CD14-positive monocyte (primary cell): ENCODE measurements around the gene ADGRG1. TPM values are rescaled to one million over a fixed set of nuclear protein-coding genes. Genes with fewer than 3 reads are reported as not detected.

Experiments used
- DNase-seq, 3 donors: peaks; one replicate each; pipeline ENCODE4 v3.0.0-alpha.2; 2011 to 2022
- H2AFZ ChIP-seq: 2 replicates; pipeline ENCODE4 v1.6.0; 2012; ENCODE audit warnings: mild to moderate bottlenecking, low read depth, low read length, inconsistent platforms; ENCODE audit not compliant: insufficient read depth, poor library complexity, severe bottlenecking
- H3K27ac ChIP-seq, 2 donors: 1 replicate in 1 of 2; 2 replicates in 1 of 2; pipeline ENCODE4 v1.5.1; 2012 to 2013; ENCODE audit warnings: low read length in 2 of 2, control low read depth in 1 of 2, inconsistent platforms in 1 of 2, low read depth in 1 of 2, mild to moderate bottlenecking in 1 of 2
- H3K27me3 ChIP-seq, 2 donors: one replicate each; pipeline versions ENCODE4 v1.6.0 to v1.6.1; 2011 to 2013; ENCODE audit warnings: low read length in 2 of 2; ENCODE audit not compliant: control insufficient read depth in 2 of 2, insufficient read depth in 2 of 2
- H3K36me3 ChIP-seq, 2 donors: replicated peaks in 1 of 2; 1 replicate in 1 of 2; 2 replicates in 1 of 2; pipeline versions ENCODE4 v1.5.1 to v1.6.1; 2012 to 2013; ENCODE audit warnings: low read length in 2 of 2, control low read depth in 1 of 2, inconsistent platforms in 1 of 2, mild to moderate bottlenecking in 1 of 2; ENCODE audit not compliant: insufficient read depth in 2 of 2, control insufficient read depth in 1 of 2
- H3K4me1 ChIP-seq, 2 donors: 1 replicate in 1 of 2; 2 replicates in 1 of 2; pipeline versions ENCODE4 v1.5.1 to v1.6.1; 2012 to 2013; ENCODE audit warnings: low read length in 2 of 2, control low read depth in 1 of 2, inconsistent platforms in 1 of 2, mild to moderate bottlenecking in 1 of 2, moderate library complexity in 1 of 2; ENCODE audit not compliant: insufficient read depth in 2 of 2, control insufficient read depth in 1 of 2
- H3K4me2 ChIP-seq: replicated peaks from 2 replicates; pipeline ENCODE3; 2012; ENCODE audit warnings: low read length, moderate library complexity, mild to moderate bottlenecking; ENCODE audit not compliant: poor library complexity, severe bottlenecking; ENCODE audit errors: extremely low read depth
- H3K4me3 ChIP-seq, 3 experiments: fragments of 200-600 bp in 1 of 3; sonication (generic) in 1 of 3; replicated peaks in 1 of 3; 1 replicate in 2 of 3; 2 replicates in 1 of 3; pipeline ENCODE4 v1.5.1; 2011 to 2013; ENCODE audit warnings: low read length in 3 of 3, mild to moderate bottlenecking in 3 of 3, control low read depth in 2 of 3, low read depth in 2 of 3, inconsistent platforms in 1 of 3, moderate library complexity in 1 of 3
- H3K79me2 ChIP-seq: 2 replicates; pipeline ENCODE4 v1.6.0; 2012; ENCODE audit warnings: mild to moderate bottlenecking, control low read depth, inconsistent platforms, low read length, moderate library complexity; ENCODE audit not compliant: insufficient read depth
- H3K9ac ChIP-seq: 2 replicates; pipeline ENCODE4 v1.6.0; 2017; ENCODE audit warnings: low read length, mild to moderate bottlenecking; ENCODE audit not compliant: insufficient read depth, poor library complexity, severe bottlenecking
- H3K9me3 ChIP-seq, 2 donors: replicated peaks in 1 of 2; 1 replicate in 1 of 2; 2 replicates in 1 of 2; pipeline versions ENCODE4 v1.5.1 to v1.6.1; 2012 to 2013; ENCODE audit warnings: low read length in 2 of 2, control low read depth in 1 of 2; ENCODE audit not compliant: control insufficient read depth in 1 of 2, insufficient read depth in 1 of 2
- H4K20me1 ChIP-seq: 2 replicates; pipeline ENCODE4 v1.6.0; 2012; ENCODE audit warnings: mild to moderate bottlenecking, low read length, control low read depth, moderate library complexity; ENCODE audit not compliant: insufficient read depth
- H3K27ac Mint-ChIP-seq, 7 donors: one replicate each; pipeline ENCODE4 v1.8.0; 2020; ENCODE audit warnings: mild to moderate bottlenecking in 7 of 7, mixed read lengths in 7 of 7, moderate library complexity in 6 of 7, inconsistent platforms in 2 of 7
- H3K27me3 Mint-ChIP-seq, 3 donors: one replicate each; pipeline ENCODE4 v1.8.0; 2021 to 2022; ENCODE audit warnings: low read depth in 3 of 3, mild to moderate bottlenecking in 3 of 3, mixed read lengths in 3 of 3, moderate library complexity in 3 of 3, inconsistent platforms in 1 of 3
- H3K36me3 Mint-ChIP-seq, 2 donors: one replicate each; pipeline ENCODE4 v1.8.0; 2020; ENCODE audit warnings: mixed read lengths in 2 of 2, inconsistent platforms in 1 of 2, mild to moderate bottlenecking in 1 of 2
- H3K4me1 Mint-ChIP-seq: one replicate; pipeline ENCODE4 v1.8.0; 2020; ENCODE audit warnings: mild to moderate bottlenecking, mixed read lengths
- H3K4me3 Mint-ChIP-seq, 2 donors: one replicate each; pipeline ENCODE4 v1.8.0; 2020; ENCODE audit warnings: mild to moderate bottlenecking in 2 of 2, mixed read lengths in 2 of 2, moderate library complexity in 1 of 2
- H3K9me3 Mint-ChIP-seq, 7 donors: one replicate each; pipeline ENCODE4 v1.8.0; 2020 to 2022; ENCODE audit warnings: mixed read lengths in 7 of 7, mild to moderate bottlenecking in 6 of 7, moderate library complexity in 6 of 7, inconsistent platforms in 2 of 7
- CTCF ChIP-seq: fragments of 200-600 bp; IDR thresholded peaks from one replicate; pipeline ENCODE4 v1.8.0; 2022; ENCODE audit warnings: antibody characterized with exemption, mild to moderate bottlenecking
- WGBS: methylation state at CpG from one replicate; pipeline ENCODE4 v1.1.5; 2013; ENCODE audit warnings: missing lambda C conversion rate; ENCODE audit not compliant: insufficient coverage; 5-methylcytosine and 5-hydroxymethylcytosine counted together
- intact Hi-C, 2 donors: fragments of 100-400 bp; cut with micrococcal nuclease; formaldehyde crosslinking; loops; one replicate each; pipeline versions ENCODE4 v1.15.0 to v1.15.1; 2023
- polyA plus RNA-seq, 3 donors: library from polyadenylated mRNA; depleted of rRNA in 1 of 3; unstranded in 2 of 3; stranded (reverse) in 1 of 3; fragments of 300-500 nt in 2 of 3; fragments of >200 nt in 1 of 3; fragmentation: Illumina TruSeq in 2 of 3; gene quantifications; 1 replicate in 2 of 3; 2 replicates in 1 of 3; pipeline ENCODE4 v1.2.3, GENCODE V29; 2012 to 2021

The ADGRG1 gene
- polyA plus RNA-seq, 3 donors = 0.07 to 0.39 (median 0.08) TPM

- H3K36me3 ChIP-seq = no peaks in the 10 kb centered on the region
- no peaks in the 10 kb centered on the region for H4K20me1 ChIP-seq
- no peak overlapping the region for H2AFZ ChIP-seq
- WGBS = no CpG with 5 or more reads among the region's 4 CpGs
- no peak overlapping the region for H3K4me3 ChIP-seq
- H3K27me3 Mint-ChIP-seq = peaks cover 0 to 3% (median 0%) of the 10 kb centered on the region in 3 donors
- H3K4me2 ChIP-seq = no peak overlapping the region
- intact Hi-C loops = no loop called here
- H3K4me1 ChIP-seq = peaks cover 36 to 40% of the 10 kb centered on the region in 2 donors
- H3K27ac ChIP-seq = no peak overlapping the region
- no peak overlapping the region for H3K9ac ChIP-seq
- no peak for TF ChIP-seq CTCF
- DNase-seq = no peak
- H3K9me3 Mint-ChIP-seq = peaks cover 0 to 2% (median 0%) of the 10 kb centered on the region in 7 donors
- H3K27ac Mint-ChIP-seq = peak overlapping the region in 5 of 7 donors; percentile 6 to 91 (median 82)
- H3K79me2 ChIP-seq = no peaks in the 10 kb centered on the region
- no peaks in the 10 kb centered on the region for H3K9me3 ChIP-seq
- H3K4me3 Mint-ChIP-seq = no peak overlapping the region
- H3K36me3 Mint-ChIP-seq = peaks cover 6% of the 10 kb centered on the region in 2 donors
- H3K27me3 ChIP-seq = no peaks in the 10 kb centered on the region
- peaks cover 52% of the 10 kb centered on the region for H3K4me1 Mint-ChIP-seq
Measured at GRCh38 chr16:57665541-57665940, 37.1 kb downstream of the ADGRG1 start.

- H3K9me3 Mint-ChIP-seq = no peaks in the 10 kb centered on the region
- peaks cover 6% of the 10 kb centered on the region in 2 donors for H3K36me3 Mint-ChIP-seq
- H3K36me3 ChIP-seq = no peaks in the 10 kb centered on the region
- no peak overlapping the region for H3K4me2 ChIP-seq
- no peaks in the 10 kb centered on the region for H3K27me3 ChIP-seq
- peaks cover 52% of the 10 kb centered on the region for H3K4me1 Mint-ChIP-seq
- H3K4me3 ChIP-seq = no peak overlapping the region
- DNase-seq = no peak
- peak overlapping the region; percentile 7 for H3K9ac ChIP-seq
- H4K20me1 ChIP-seq = no peaks in the 10 kb centered on the region
- H3K4me3 Mint-ChIP-seq = no peak overlapping the region
- no peaks in the 10 kb centered on the region for H3K79me2 ChIP-seq
- intact Hi-C loops = no loop called here
- H3K27ac ChIP-seq = peak overlapping the region in 1 of 2 donors; percentile 78
- 90% methylated on average over 7 of the region's 11 CpGs for WGBS
- peaks cover 0 to 3% (median 0%) of the 10 kb centered on the region in 3 donors for H3K27me3 Mint-ChIP-seq
- no peaks in the 10 kb centered on the region for H3K9me3 ChIP-seq
- no peak for TF ChIP-seq CTCF
- H2AFZ ChIP-seq = no peak overlapping the region
- H3K27ac Mint-ChIP-seq = peak overlapping the region; percentile 82 to 96 (median 90)
- H3K4me1 ChIP-seq = peaks cover 36 to 40% of the 10 kb centered on the region in 2 donors
Measured at GRCh38 chr16:57666353-57667047, 38.1 kb downstream of the ADGRG1 start.
